Measurements from ENCODE around the gene MINDY4. TPM values are rescaled to one million over a fixed set of nuclear protein-coding genes. Genes with fewer than 3 reads are reported as not detected.

The MINDY4 gene
- total RNA-seq, 1 experiment from 2014 or later: 2.1 TPM

DNA sequence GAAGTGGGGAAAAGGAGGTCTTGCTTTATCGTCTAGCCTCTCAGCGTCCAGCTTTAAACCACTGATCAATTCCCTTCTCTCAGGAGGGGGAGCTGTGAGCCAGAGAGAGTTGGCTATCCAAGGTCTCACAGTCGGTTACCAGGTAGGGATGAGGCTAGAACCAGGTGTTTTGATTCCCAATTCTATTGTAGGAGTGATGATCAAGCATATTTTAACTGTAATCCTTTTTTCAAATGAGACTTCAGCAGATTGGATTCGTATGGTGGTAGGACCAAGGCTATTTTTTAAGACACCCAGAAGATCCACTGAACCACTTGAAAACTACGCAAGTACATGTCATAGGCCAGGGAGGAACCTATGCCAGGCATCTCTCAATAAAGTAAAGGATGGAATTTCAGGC lies 8.4 kb downstream of the MINDY4 start:
- Mint-ChIP-seq H3K4me1 (ENCODE audit: low read depth, unreplicated experiment) (no peaks in the 10 kb centered on the region), H3K36me3 (ENCODE audit: insufficient read depth, unreplicated experiment) (no peaks in the 10 kb centered on the region), H3K9me3 (ENCODE audit: unreplicated experiment) (no peaks in the 10 kb centered on the region), H3K4me3 (ENCODE audit: unreplicated experiment) (no peak overlapping the region), H3K27me3 (ENCODE audit: insufficient read depth, unreplicated experiment) (no peaks in the 10 kb centered on the region), H3K27ac (ENCODE audit: unreplicated experiment) (no peak overlapping the region)
- H3K4me1 ChIP-seq: no peaks in the 10 kb centered on the region
- DNase-seq: no peak
- H3K27me3 ChIP-seq (replicated peaks; ENCODE audit: control insufficient read depth, insufficient read depth, low read length): no peaks in the 10 kb centered on the region
- ChIA-PET POLR2A (no interaction called here), CTCF (no interaction called here)
- no peaks in the 10 kb centered on the region for H3K9me3 ChIP-seq
- TF ChIP-seq, protein P1, sequence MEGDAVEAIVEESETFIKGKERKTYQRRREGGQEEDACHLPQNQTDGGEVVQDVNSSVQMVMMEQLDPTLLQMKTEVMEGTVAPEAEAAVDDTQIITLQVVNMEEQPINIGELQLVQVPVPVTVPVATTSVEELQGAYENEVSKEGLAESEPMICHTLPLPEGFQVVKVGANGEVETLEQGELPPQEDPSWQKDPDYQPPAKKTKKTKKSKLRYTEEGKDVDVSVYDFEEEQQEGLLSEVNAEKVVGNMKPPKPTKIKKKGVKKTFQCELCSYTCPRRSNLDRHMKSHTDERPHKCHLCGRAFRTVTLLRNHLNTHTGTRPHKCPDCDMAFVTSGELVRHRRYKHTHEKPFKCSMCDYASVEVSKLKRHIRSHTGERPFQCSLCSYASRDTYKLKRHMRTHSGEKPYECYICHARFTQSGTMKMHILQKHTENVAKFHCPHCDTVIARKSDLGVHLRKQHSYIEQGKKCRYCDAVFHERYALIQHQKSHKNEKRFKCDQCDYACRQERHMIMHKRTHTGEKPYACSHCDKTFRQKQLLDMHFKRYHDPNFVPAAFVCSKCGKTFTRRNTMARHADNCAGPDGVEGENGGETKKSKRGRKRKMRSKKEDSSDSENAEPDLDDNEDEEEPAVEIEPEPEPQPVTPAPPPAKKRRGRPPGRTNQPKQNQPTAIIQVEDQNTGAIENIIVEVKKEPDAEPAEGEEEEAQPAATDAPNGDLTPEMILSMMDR (IDR thresholded peaks at IDR 0.05; ENCODE audit: insufficient read depth in 1 of 2, low read depth in 1 of 2, low read length in 1 of 2, severe bottlenecking in 1 of 2, unreplicated experiment in 1 of 2): peak in 1 of 2 experiments; percentile 2
- no TSS peak for BruUV-seq (replicated peaks)
- no peak overlapping the region for H3K4me3 ChIP-seq (ENCODE audit: low read depth, low read length)
- H3K36me3 ChIP-seq (ENCODE audit: control insufficient read depth, insufficient read depth, low read length): no peaks in the 10 kb centered on the region
- intact Hi-C loops (cut with micrococcal nuclease; ENCODE audit: unreplicated experiment): loop anchor here (10.0 kb wide), 1 partner anchor 385 kb away; no protein-coding TSS in a partner anchor

DNA sequence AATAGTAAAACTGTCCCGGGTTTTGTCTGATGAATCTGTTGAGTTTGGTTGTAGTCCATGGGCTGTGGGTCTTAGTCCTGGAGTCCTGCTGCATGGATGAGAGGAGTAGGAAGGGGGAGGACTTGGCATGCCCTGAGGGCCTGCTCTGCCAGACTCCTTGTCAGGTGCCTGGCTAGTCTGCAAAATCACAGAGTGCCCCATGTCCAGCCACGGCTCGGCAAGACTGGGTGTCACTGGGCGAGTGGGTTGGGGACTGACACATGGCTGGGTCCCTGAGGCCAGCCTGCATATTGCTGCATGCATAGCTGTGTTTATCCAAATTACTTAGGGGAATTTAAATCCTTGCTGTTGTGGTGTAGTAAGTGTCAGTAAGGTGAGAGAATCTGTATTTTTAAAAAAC lies 9.7 kb downstream of the MINDY4 start:
- no peaks in the 10 kb centered on the region for H3K9me3 Mint-ChIP-seq (ENCODE audit: unreplicated experiment)
- no peak overlapping the region for H3K27ac Mint-ChIP-seq (ENCODE audit: unreplicated experiment)
- Histone ChIP-seq H3K36me3 (ENCODE audit: control insufficient read depth, insufficient read depth, low read length) (no peaks in the 10 kb centered on the region), H3K27me3 (replicated peaks; ENCODE audit: control insufficient read depth, insufficient read depth, low read length) (no peaks in the 10 kb centered on the region), H3K4me1 (no peaks in the 10 kb centered on the region), H3K4me3 (ENCODE audit: low read depth, low read length) (no peak overlapping the region), H3K9me3 (no peaks in the 10 kb centered on the region)
- no peaks in the 10 kb centered on the region for H3K27me3 Mint-ChIP-seq (ENCODE audit: insufficient read depth, unreplicated experiment)
- ChIA-PET CTCF (no interaction called here), POLR2A (no interaction called here)
- TF ChIP-seq, protein P1 (IDR thresholded peaks at IDR 0.05; ENCODE audit: insufficient read depth in 1 of 2, low read depth in 1 of 2, low read length in 1 of 2, severe bottlenecking in 1 of 2, unreplicated experiment in 1 of 2): no peak
- no peak for DNase-seq
- no TSS peak for BruUV-seq (replicated peaks)
- no peak overlapping the region for H3K4me3 Mint-ChIP-seq (ENCODE audit: unreplicated experiment)
- intact Hi-C loops (cut with micrococcal nuclease; ENCODE audit: unreplicated experiment): no loop called here
- H3K36me3 Mint-ChIP-seq (ENCODE audit: insufficient read depth, unreplicated experiment): no peaks in the 10 kb centered on the region
- H3K4me1 Mint-ChIP-seq (ENCODE audit: low read depth, unreplicated experiment): no peaks in the 10 kb centered on the region

DNA sequence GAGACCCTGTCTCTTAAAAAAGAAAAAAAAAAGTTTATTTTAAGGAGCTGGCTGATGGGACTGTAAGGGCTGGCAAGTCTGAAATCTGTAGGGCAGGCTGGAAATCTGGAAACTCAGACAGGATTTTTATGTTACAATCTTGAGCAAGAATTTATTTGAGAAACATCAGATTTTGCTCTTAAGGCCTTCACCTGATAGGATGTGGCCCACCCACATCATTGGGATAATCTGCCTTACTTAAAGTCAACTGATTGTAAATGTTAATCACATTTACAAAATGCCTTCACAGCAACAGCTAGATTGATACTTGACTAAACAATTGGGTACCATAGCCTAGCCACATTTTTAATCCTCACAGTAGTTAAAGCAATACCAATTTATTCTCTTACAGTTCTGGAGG lies 11.5 kb downstream of the MINDY4 start:
- no peaks in the 10 kb centered on the region for H3K36me3 Mint-ChIP-seq (ENCODE audit: insufficient read depth, unreplicated experiment)
- TF ChIP-seq, protein P1 (IDR thresholded peaks at IDR 0.05; ENCODE audit: insufficient read depth in 1 of 2, low read depth in 1 of 2, low read length in 1 of 2, severe bottlenecking in 1 of 2, unreplicated experiment in 1 of 2): no peak
- Histone ChIP-seq H3K36me3 (ENCODE audit: control insufficient read depth, insufficient read depth, low read length) (no peaks in the 10 kb centered on the region), H3K9me3 (no peaks in the 10 kb centered on the region), H3K4me3 (ENCODE audit: low read depth, low read length) (no peak overlapping the region), H3K27me3 (replicated peaks; ENCODE audit: control insufficient read depth, insufficient read depth, low read length) (no peaks in the 10 kb centered on the region), H3K4me1 (no peaks in the 10 kb centered on the region)
- no peaks in the 10 kb centered on the region for H3K9me3 Mint-ChIP-seq (ENCODE audit: unreplicated experiment)
- H3K27me3 Mint-ChIP-seq (ENCODE audit: insufficient read depth, unreplicated experiment): no peaks in the 10 kb centered on the region
- intact Hi-C loops (cut with micrococcal nuclease; ENCODE audit: unreplicated experiment): no loop called here
- POLR2A ChIA-PET: no interaction called here
- no peak for DNase-seq
- H3K4me3 Mint-ChIP-seq (ENCODE audit: unreplicated experiment): no peak overlapping the region
- H3K4me1 Mint-ChIP-seq (ENCODE audit: low read depth, unreplicated experiment): no peaks in the 10 kb centered on the region
- no TSS peak for BruUV-seq (replicated peaks)
- CTCF ChIA-PET: no interaction called here
- no peak overlapping the region for H3K27ac Mint-ChIP-seq (ENCODE audit: unreplicated experiment)
